HG03066 (cell line): ENCODE measurements around the gene N4BP2L2.
A peak's percentile ranks its signal among the peaks of the same experiment; 100 is the strongest.

Experiments
- ATAC-seq: cut with Tn5 transposase; IDR thresholded peaks from one replicate; pipeline ENCODE4 v1.9.1; 2021; ENCODE audit warnings: low read depth; ENCODE audit not compliant: unreplicated experiment

Gene N4BP2L2

DNA sequence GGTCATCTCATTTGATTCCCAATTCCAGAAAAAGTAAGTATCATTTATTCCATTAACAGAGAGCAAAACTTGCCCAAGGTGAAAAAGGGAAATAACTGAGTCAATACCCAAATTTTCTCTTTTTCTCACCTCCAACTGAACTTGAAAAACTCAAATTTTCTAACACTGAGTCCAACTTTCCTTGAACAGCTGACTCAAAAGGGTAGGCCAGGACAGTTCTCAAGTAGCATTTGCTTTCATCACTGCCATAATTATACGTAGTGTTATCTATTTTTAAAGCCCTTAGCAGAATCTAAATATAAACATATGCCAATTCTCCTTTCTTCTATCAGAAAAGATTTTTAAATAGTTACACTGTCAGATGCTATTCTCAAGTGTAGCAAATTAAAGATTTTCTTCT is 3.5 kb downstream of the N4BP2L2 start:
- no peak for ATAC-seq

DNA sequence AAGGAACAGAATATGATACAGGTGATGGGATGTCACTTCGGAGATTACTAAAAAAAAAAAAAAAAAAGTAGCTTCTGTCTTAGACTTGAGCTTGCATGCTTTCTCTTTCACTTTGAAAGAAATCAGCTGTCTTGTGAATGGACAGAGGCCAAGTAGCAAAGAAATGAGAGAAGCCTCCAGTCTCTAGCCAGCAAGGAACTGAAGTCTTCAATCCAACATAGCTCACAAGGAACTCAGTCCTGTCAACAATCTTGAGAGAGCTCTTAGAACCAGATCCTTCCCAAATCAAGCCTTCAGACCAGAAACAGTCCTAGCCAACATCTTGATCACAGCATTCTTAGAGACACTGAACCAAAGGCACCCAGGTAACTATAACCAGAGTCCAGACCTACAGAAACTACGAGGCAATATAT is 7.7 kb downstream of the N4BP2L2 start:
- ATAC-seq = peak; percentile 82

DNA sequence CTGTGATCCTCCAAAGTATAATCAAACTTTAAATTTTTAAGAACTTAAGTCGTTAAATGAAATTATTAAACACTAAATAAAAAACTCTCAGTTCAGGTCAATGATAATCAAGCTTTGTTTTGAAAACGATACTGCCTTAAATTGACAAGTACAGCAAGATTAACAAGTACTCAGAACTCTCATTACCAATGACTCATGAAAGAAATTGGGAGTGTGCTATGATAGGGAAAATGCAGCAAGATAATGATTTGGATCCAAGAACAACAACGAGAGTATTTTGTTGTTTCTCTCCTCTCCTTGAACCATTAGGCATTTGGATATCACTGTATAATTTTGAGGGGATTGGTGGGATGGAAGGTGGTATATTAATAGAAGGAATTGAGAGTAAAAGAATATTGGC is 10.2 kb downstream of the N4BP2L2 start:
- no peak for ATAC-seq

DNA sequence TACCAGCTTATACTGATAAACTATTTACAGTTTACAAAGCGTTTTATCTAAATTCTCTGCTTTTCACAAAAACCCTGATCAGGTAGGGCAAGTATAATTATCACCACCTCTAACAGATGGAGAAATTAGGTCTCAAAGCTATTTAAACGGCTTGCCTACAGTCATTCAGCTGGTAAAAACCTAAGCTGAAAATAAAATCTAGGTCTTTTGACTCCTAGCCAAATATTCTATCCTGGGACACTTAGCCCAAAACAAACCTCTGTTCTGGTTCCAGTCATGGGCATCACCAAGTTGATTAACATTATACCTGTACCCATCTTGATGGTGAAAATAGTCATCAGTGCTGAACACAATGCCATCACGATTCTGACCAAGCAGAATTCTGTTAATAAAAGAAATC is 11.4 kb downstream of the N4BP2L2 start:
- no peak for ATAC-seq

DNA sequence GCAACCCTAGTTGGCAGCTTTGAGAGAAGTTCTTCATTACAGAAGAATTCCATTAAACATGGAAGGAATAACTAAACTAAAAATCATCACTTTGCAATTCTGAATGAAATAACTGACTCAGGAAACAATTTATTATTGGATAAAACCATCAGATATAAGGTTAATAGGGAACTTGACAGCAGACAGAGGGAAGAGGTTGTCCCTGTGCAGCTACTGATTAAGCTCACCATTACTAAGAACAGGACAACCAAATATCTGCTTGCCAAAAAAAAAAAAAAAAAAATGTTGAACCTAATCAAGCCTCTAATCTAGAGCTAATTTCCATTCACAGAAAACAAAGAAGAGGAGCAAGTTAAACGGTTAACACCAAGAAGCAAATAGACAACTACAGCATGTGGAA is 12.8 kb downstream of the N4BP2L2 start:
- ATAC-seq = no peak

DNA sequence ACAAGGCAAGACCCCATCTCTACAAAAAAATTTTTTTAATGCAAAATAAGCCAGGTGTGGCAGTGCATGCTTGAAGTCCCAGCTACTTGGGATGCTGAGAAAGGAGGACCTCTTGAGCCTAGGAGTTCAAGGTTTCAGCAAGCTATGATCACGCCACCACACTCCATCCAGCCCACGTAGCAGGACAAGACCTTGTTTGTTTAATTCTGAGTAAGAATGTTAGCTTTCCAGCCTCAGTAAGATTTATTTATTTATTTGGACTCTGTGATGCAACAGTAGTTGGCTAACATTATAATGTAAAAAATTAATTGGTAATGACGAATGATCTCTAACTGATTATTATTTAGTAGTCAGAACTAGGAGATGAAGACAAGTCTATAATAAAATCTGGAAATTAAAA is 23.3 kb downstream of the N4BP2L2 start:
- ATAC-seq = no peak

DNA sequence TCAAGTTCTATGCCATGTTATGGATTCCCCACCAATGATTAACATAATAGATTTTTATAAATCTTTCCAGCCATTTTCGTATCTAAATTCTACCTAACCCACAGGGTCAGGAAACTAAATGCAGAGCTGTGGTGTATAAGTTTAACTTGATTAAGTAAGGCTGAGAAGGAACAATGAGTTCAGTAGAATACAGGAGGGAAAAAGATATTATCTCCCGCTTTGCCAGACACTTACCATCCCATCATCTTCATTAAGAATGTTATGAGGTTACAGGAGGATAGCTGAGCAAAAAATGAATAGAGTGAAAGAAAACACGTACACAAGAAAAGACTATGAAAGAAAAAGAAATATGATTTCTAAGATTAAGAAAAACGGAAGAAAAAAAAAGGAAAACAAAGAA is 27.1 kb downstream of the N4BP2L2 start:
- no peak for ATAC-seq

DNA sequence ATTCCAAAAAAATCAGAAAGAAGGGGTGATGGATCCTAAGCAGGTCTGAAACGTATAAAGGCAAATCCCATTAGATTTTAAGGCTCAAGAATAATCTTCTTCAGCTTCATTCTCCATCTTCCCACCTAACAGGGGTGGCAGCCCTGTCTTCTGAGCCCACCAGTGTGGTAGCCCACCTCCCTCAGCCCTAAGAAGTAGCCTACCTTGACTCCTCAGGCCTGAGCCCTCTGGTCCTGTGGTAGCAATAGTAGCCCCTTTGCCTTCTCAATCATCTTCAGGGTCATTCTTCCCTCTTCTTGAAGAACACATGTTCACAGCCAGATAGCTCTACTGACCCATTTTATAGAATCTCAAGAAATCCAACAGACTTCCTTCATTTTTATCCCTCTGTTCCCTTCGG is 33.7 kb downstream of the N4BP2L2 start:
- no peak for ATAC-seq

DNA sequence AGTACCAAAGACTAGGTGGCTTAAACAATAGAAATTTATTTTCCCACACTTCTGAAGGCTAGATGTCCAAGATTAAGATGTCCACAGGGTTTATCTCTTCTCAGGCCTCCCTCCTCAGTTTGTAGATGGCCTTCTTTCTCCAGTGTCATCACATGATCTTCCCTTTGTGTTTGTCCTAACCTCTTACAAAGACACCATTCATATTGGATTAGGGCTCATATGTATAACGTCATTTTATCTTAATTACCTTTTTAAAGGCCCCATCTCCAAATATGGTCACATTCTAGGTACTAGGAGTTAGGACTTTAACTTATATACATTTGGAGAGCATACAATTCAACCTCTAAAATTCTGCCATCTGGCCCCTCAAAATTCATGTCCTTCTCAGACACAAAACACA is 34.3 kb downstream of the N4BP2L2 start:
- ATAC-seq = no peak

DNA sequence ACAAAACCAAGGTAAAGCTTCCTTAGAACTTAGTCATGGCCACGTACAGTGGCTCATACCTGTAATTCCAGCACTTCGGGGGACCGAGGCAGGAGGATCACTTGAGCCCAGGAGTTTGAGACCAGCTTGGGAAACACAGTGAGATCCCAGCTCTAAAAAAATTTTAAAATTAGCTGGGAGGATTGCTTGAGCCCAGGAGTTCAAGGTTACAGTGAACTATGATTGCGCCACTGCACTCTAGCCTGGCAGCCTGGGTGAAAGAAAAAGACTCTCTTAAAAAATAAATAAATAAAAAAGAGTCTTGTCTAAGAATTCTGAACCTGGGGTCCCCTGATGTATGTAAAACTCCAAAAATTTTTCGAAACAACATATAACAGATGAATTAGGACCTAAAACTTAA is 34.9 kb downstream of the N4BP2L2 start:
- no peak for ATAC-seq

DNA sequence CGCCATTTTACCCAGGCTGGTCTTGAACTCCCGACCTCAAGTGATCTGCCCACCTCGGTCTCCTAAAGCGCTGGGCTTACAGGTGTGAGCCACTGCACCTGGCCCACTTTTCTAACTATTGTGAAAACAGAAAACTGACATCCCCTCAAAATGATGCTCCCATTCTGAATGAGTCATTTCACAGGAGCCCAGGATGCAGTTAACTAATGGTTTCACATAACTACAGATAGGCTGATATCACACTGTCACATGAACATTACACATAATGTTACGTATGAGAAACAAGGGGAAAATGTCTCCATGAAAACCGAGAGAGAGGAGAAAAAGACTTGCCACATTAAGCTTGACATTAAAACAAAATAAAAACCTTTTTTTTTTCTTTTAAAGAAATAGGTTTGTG is 37.5 kb downstream of the N4BP2L2 start:
- no peak for ATAC-seq

DNA sequence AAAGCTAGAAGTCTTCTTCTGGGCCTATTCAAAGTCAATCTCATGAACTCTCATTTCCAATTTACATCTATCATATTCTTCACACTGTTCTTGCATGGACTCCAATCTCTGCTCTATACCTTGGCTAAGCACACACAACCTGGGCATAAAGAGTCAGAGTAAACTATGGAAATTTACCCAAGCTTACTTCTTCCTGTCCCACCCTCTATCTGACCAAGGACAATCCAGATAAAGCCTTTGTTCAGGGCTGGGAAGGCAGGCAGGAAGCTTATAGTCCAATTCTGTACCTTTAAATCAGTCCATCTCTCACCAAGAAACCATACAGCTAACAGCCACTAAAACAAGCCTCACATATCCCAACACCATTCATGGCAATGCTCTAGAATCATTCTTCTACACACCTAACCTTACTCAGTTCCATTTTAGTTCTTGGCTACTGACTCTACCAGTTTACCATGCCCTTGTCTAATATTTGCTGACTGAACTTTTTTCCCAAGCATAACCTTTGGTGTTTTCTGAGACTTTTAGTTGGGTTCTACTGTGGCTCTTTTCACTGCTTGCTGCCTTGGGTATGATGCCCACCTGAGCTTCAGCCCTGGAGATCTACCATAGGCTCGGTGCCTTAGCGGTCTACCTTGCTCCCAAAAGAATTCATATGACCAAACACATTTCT is 38.9 kb downstream of the N4BP2L2 start:
- no peak for ATAC-seq

DNA sequence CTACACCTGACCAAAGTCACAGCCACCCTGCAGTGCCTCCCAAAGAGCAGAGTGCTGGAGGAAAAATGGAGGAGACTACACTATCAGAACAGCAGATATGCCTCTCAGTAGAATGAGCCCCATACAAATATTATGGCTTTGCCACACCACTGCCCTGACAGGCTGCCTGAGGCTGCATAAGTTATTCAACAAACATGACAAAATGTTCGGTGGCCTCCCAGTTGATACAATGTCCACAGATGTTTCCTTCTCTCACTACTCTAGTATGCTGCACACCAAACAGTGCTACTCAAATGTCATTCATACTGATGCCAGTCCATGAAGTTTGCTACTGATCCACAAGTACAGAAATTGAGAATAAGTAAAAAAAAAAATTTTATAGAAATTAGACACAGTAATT is 41.0 kb downstream of the N4BP2L2 start:
- ATAC-seq = no peak

DNA sequence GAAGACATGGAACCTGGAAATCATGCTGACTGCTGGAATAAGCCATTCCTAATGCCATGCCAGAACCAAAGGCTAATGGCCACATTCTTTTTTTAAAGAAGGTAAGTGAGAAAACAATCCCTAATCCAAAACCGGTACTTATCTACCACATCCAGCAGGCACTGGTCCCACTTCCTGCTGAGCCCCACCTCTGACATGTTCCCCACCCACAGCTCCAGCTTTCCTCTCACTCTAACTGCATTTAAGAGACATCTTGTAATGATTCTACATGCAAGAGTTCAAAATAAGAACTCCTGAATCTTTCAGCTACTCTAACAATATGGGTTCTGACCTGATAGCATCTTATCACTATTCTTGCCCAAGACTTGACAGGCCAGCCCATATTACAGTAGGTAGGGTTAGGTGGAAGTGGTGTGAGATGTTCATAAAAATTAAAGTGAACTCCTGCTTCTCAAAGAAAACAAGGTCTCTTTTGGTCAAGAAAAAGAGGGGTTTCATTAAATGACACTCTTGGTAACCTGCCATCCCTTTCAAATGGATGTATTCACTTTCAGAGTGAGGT is 41.9 kb downstream of the N4BP2L2 start:
- no peak for ATAC-seq

DNA sequence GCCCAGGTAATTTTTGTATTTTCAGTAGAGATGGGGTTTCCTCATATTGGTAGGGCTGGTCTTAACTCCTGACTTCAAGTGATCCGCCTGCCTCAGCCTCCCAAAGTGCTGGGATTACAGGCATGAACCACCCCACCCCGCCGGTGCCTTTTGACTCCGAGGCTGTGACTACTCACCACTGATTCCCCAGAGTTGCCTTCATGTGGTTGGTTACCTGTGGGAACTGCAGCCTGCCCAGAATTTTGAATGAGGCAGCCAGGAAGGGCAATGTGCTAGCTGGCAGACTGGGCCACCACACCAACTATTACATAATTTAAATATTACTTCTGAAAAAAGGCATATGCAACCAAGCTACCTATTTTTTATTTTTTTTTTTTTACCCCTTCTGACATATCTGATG is 42.8 kb downstream of the N4BP2L2 start:
- ATAC-seq = no peak

DNA sequence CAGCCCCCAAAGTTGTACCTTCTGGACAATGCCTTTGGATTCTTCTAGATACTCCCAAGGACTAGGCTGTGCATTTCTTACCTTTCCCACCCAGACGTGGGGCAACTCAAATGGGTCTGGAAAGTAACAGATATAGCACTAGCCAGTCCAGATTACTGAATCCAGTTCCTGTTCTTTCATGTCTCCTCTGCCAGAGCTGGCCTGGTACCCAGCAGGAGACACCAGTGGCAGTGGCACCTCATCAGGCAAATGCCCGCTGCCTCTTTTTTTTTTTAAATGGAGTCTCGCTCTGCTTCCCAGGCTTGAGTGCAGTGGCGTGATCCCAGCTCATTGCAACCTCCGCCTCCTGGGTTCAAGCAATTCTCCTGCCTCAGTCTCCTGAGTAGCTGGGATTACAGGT is 43.2 kb downstream of the N4BP2L2 start:
- ATAC-seq = no peak

DNA sequence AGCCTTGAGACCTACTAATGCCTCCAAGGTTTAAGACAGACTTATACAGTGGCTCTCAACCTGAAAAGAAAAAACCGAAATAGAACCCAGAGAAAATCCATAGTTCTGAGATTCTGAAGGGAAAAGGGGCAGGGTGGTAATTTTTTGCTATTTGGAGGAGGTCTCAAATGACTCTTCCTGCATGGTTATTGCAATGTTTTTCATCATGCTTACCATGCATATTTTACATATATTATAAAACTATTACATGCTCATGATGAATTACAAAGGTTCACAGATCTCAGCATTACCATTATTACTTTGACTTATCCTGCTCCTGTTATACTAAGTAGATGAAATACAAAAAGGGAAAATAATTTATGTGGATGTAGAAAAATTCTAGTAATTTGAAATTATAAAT is 47.6 kb downstream of the N4BP2L2 start:
- no peak for ATAC-seq

DNA sequence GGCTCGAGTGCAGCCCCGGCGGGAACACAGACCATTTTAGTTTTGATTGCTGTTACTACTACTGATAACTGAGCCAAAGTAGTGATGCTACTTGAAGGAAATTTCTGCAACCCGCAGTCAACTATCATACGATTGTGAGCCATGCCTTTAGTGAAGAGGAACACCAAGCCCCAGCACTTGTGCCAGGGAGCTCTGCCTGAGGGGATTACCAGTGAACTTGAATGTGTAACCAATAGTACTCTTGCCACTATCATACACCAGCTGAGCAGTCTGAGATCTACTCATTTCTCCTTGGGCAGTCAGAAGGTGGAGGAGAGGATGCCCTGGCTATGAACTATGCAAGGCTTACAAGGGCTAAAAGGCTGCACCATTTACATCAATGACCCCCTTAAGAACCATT is 61.7 kb downstream of the N4BP2L2 start:
- ATAC-seq = no peak

DNA sequence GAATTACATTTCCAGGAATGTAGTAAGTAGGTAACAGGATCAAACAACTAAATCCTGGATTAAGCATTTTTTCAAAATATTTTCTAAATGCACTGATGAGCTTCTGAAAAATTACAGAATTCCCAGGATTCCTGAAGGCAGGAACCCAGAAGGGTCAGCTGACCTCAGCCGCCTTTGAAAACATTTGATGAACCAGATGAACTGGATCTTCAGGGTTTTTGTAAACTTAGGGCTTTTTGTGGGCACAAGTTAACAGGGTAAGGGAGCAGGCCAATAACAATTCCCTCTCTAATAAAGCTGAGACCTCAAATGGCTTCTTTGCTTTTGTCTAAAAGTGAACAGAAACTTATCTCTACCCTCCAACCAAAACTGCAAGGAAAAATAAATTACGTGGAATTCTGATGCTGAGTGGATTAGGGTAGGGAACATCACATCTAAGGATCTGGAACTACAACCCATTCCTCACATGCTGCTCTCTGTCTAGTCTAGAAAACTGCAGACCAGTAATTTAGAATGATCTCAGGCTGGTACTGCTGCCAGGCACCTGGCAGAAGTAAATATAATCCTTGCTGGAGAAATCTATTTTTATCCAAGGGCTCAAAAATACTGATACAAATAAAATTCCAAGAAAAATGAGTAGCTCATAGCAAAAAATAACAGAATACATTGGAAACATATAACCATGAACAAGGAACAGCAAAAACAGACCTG is 62.4 kb downstream of the N4BP2L2 start:
- no peak for ATAC-seq

DNA sequence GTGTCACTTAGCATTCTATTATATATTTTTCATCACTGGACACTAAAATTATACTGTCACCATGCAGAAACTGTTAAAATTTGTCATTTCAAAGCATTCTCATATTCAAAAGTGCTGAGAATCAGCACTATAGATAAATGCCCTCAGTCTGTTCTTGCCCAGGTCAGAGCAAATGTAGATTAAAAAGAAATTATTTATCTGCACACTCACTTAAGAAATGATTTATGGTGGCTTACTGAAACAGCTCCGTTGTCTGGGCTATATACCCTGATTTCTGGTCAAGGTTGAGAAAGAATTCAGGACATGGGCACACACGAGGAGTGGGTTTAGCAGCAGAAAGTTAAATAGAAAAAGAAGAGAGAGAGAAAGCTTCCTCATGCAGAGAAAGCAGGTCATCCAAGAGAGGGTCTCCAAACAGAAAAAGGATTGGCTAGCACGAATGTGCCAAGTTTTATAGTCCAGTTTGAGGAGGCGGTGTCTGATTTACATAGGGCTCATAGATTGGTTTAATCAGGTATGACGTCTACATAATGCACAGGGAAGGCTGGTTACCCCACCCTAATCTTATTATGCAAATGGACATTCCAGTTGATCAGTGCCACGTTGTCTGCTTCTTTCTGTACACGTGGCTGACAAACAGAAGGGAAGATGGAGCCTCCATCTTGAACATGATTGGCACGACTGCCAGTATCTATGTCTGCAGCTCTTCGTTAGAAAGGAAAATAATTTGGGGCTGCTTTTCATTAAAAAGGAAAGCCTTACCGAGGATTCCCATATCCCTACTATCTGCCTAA is 63.4 kb downstream of the N4BP2L2 start:
- ATAC-seq = no peak

DNA sequence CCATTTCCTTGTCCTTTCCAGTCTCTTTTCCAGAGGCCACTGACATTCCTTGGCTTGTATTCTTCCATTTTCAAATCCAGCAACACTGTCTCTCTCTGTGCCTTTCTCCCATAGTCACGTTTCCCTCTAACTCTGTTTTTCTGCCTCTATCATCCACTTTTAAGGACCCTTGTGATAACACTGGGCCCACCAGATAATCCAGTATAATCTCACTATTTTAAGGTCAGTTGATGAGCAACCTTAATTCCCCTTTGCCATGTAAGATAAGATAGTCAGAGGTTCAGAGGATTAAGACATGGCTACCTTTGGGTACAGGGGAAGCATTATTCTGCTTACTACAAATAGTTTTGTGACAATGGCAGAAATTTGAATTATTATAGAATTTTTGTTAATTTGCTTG is 64.9 kb downstream of the N4BP2L2 start:
- no peak for ATAC-seq
